K562 (cell line): ENCODE data around the gene JUN.

ENCODE experiments used
- ATF4 ChIP-seq: fragments of 450-650 bp; formaldehyde crosslinking; IDR thresholded peaks from 2 replicates; pipeline ENCODE4 v1.4.0; 2022; ENCODE audit warnings: mild to moderate bottlenecking, moderate library complexity
- CHD2 ChIP-seq: IDR thresholded peaks from 2 replicates; pipeline ENCODE4 v1.6.1; 2011; ENCODE audit warnings: low read depth, low read length
- CTCF ChIP-seq, 3 experiments: IDR thresholded peaks in 2 of 3; conservative IDR thresholded peaks in 1 of 3; 2 replicates each; pipeline ENCODE4 v1.5.1; 2011 to 2012; ENCODE audit warnings: low read length in 3 of 3, mild to moderate bottlenecking in 3 of 3, control low read depth in 2 of 3, improper control_type of control experiment in 1 of 3, inconsistent platforms in 1 of 3, low read depth in 1 of 3, mixed read lengths in 1 of 3, moderate library complexity in 1 of 3; ENCODE audit not compliant: insufficient read depth in 2 of 3
- FIP1L1 ChIP-seq: fragments of 200-400 bp; formaldehyde crosslinking; IDR thresholded peaks from 2 replicates; pipeline ENCODE4 v1.6.1; 2018; ENCODE audit warnings: mild to moderate bottlenecking, low read depth, low read length; ENCODE audit not compliant: poor library complexity, severe bottlenecking
- FOS ChIP-seq: IDR thresholded peaks from 3 replicates; pipeline ENCODE4 v1.6.1; 2011; ENCODE audit not compliant: insufficient read length; ENCODE audit errors: extremely low read depth
- MLX ChIP-seq, 2 experiments: fragments of 450-650 bp in 1 of 2; sonication (generic) in 1 of 2; formaldehyde crosslinking; conservative IDR thresholded peaks; 2 replicates each; pipeline versions ENCODE4 v1.4.0 to v1.8.1; 2020 to 2022; ENCODE audit warnings: mild to moderate bottlenecking in 1 of 2, missing genetic modification reagents in 1 of 2
- PHTF2 ChIP-seq: fragments of 250-450 bp; sonication (Bioruptor Pico); IDR thresholded peaks from 2 replicates; pipeline ENCODE4 v1.5.0; 2021; ENCODE audit warnings: mild to moderate bottlenecking
- POLR2AphosphoS5 ChIP-seq: IDR thresholded peaks from 2 replicates; pipeline ENCODE4 v1.6.1; 2011; ENCODE audit warnings: mild to moderate bottlenecking, low read depth, low read length, moderate library complexity; ENCODE audit not compliant: control insufficient read depth, insufficient read depth
- SRSF9 ChIP-seq: fragments of 200-400 bp; formaldehyde crosslinking; IDR thresholded peaks from 2 replicates; pipeline ENCODE4 v1.6.1; 2017; ENCODE audit warnings: low read depth, low read length, borderline replicate concordance
- STAG1 ChIP-seq: sonication (generic); formaldehyde crosslinking; IDR thresholded peaks from 2 replicates; pipeline ENCODE4 v1.5.0; 2020; ENCODE audit warnings: missing genetic modification reagents, borderline replicate concordance
- TAF1 ChIP-seq: IDR thresholded peaks from 2 replicates; pipeline ENCODE4 v1.6.1; 2011; ENCODE audit warnings: mild to moderate bottlenecking, low read length, moderate library complexity; ENCODE audit not compliant: insufficient read depth, control insufficient read depth, severe bottlenecking; ENCODE audit errors: extremely low read depth
- ZBTB5 ChIP-seq: fragments of 450-650 bp; IDR thresholded peaks from 2 replicates; pipeline ENCODE4 v1.6.1; 2017; ENCODE audit warnings: antibody characterized with exemption

- no peak for TF ChIP-seq CTCF (IDR thresholded peaks at IDR 0.05 in 2 of 3, conservative IDR thresholded peaks at IDR 0.05 in 1 of 3; ENCODE audit: insufficient read depth in 2 of 3, low read depth in 1 of 3, low read length in 3 of 3)
- TF ChIP-seq ZBTB5: no peak
- TF ChIP-seq CHD2: no peak
- no peak for TF ChIP-seq MLX (CRISPR knock-in tag; conservative IDR thresholded peaks at IDR 0.05)
- no peak for TF ChIP-seq SRSF9
- TF ChIP-seq PHTF2: no peak
- TF ChIP-seq ATF4 (CRISPR knock-in tag): no peak
- no peak for TF ChIP-seq TAF1
- TF ChIP-seq POLR2AphosphoS5: no peak
- TF ChIP-seq STAG1 (CRISPR knock-in tag): no peak
- TF ChIP-seq FOS: no peak
- no peak for TF ChIP-seq FIP1L1
Observed at GRCh38 chr1:58762806-58763205, 21.0 kb downstream of the JUN start.
